ENCODE results near the gene LRP1. TPM values are rescaled to one million over a fixed set of nuclear protein-coding genes. Genes with fewer than 3 reads are reported as not detected.
A peak's percentile ranks its signal among the peaks of the same experiment; 100 is the strongest.

LRP1 gene
- total and polyA plus RNA-seq, 2 of the 4 experiments (the other 2 are of a cell fraction), result 73.1 to 142 TPM

DNA sequence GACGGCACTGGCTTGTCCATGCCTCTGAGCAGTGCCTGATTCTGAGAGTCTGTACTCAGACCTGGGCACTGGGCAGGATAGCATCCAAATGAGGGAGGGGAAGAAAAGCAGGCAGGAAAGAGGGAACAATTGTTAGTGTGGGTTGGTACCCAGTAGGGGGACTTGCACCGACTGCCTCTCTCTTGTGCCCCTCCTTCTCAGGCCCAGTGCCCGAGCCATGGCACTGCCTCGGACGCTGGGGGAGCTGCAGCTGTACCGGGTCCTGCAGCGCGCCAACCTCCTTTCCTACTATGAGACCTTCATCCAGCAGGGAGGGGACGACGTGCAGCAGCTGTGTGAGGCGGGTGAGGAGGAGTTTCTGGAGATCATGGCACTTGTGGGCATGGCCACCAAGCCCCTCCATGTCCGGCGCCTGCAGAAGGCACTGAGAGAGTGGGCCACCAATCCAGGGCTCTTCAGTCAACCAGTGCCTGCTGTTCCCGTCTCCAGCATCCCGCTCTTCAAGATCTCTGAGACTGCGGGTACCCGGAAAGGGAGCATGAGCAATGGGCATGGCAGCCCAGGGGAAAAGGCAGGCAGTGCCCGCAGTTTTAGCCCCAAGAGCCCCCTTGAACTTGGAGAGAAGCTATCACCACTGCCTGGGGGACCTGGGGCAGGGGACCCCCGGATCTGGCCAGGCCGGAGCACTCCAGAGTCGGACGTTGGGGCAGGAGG is 37.2 kb upstream of the LRP1 start:
- Histone ChIP-seq H2AK9ac (replicated peaks; ENCODE audit: low read depth, low read length, poor library complexity) (peak overlapping the region; percentile 53), H3K9me1 (ENCODE audit: insufficient read depth, low read length) (peaks cover 4% of the 10 kb centered on the region), H4K5ac (ENCODE audit: low read depth, low read length) (no peak overlapping the region), H4K8ac (ENCODE audit: low read depth in 2 of 2, low read length in 2 of 2) (0 out of 4 replicates have a peak overlapping the region, but pooled peaks of 1 of the 2 experiments have one; percentile 2), H3K27ac (ENCODE audit: insufficient read depth, low read length) (peak overlapping the region; percentile 75), H3K9me3 (ENCODE audit: control insufficient read depth, insufficient read depth, low read length) (no peaks in the 10 kb centered on the region), H2BK15ac (ENCODE audit: low read depth, low read length) (no peak overlapping the region), H4K91ac (ENCODE audit: insufficient read depth, low read depth, low read length) (no peak overlapping the region), H3K23ac (ENCODE audit: low read depth, low read length) (peak overlapping the region; percentile 95), H2BK20ac (ENCODE audit: low read depth, low read length) (no peak overlapping the region), H2AK5ac (ENCODE audit: low read depth, low read length) (peak overlapping the region; percentile 77; the same call in 1 of the 2 replicates), H3K18ac (ENCODE audit: low read depth, low read length) (no peak overlapping the region), H3K4ac (ENCODE audit: low read depth, low read length) (peak overlapping the region; percentile 77), H3K56ac (ENCODE audit: extremely low read depth, insufficient read depth, low read length) (peak overlapping the region; percentile 73; the same call in 1 of the 2 replicates), H2AFZ (replicated peaks; ENCODE audit: low read length, poor library complexity) (no peak overlapping the region), H3K9ac (ENCODE audit: low read depth, low read length) (peak overlapping the region; percentile 87), H3K4me2 (ENCODE audit: low read depth, low read length) (peak overlapping the region; percentile 75), H4K20me1 (ENCODE audit: insufficient read depth, low read length) (peaks cover 65% of the 10 kb centered on the region), H3K36me3 (ENCODE audit: control insufficient read depth, insufficient read depth, low read length) (peaks cover 53% of the 10 kb centered on the region), H3K79me1 (ENCODE audit: low read depth in 1 of 2, low read length in 2 of 2) (peaks cover 13 to 56% of the 10 kb centered on the region in 2 experiments), H2BK5ac (ENCODE audit: low read depth, low read length, poor library complexity, severe bottlenecking) (peak overlapping the region; percentile 74), H3K4me1 (ENCODE audit: control insufficient read depth, insufficient read depth, low read length) (peaks cover 38% of the 10 kb centered on the region), H2BK120ac (ENCODE audit: low read depth, low read length) (no peak overlapping the region), H3K27me3 (ENCODE audit: control insufficient read depth, insufficient read depth, low read length) (no peaks in the 10 kb centered on the region), H3K4me3 (ENCODE audit: insufficient read depth, low read depth, low read length) (peak overlapping the region; percentile 98), H3K14ac (replicated peaks; ENCODE audit: low read depth, low read length) (peak overlapping the region; percentile 96)
- ChIA-PET POLR2A (ENCODE audit: unreplicated experiment) (interaction anchor here (0.5 to 1.7 kb wide), 5 partner anchors 8 to 73 kb away, joined by 3 to 8 read pairs (median 4); partner anchors contain the start of gene STAT6), CTCF (interaction anchor here (2.0 kb wide), 1 partner anchor 21 kb away, joined by 8 read pairs; the partner anchor contains the start of gene STAT6)
- ATAC-seq (ENCODE audit: low read depth) (no peak), DNase-seq (no peak)
- BruUV-seq (replicated peaks), result no TSS peak
- TF ChIP-seq BHLHE40 (IDR thresholded peaks at IDR 0.05; ENCODE audit: low read depth, low read length) (no peak), SMC3 (IDR thresholded peaks at IDR 0.05; ENCODE audit: low read depth, low read length) (no peak), RFX5 (IDR thresholded peaks at IDR 0.05; ENCODE audit: low read depth, low read length) (no peak), MAZ (IDR thresholded peaks at IDR 0.05; ENCODE audit: borderline replicate concordance, low read depth, low read length) (no peak), CTCF (conservative IDR thresholded peaks at IDR 0.05; ENCODE audit: low read depth, low read length) (no peak), MAFK (IDR thresholded peaks at IDR 0.05; ENCODE audit: low read depth, low read length) (no peak), RAD21 (IDR thresholded peaks at IDR 0.05; ENCODE audit: low read length) (no peak), CHD1 (IDR thresholded peaks at IDR 0.05; ENCODE audit: low read depth, low read length) (no peak), CEBPB (IDR thresholded peaks at IDR 0.05; ENCODE audit: low read depth, low read length) (no peak), RCOR1 (IDR thresholded peaks at IDR 0.05; ENCODE audit: insufficient replicate concordance, low read length) (no peak), FOS (IDR thresholded peaks at IDR 0.05; ENCODE audit: low read depth, low read length) (no peak), MXI1 (IDR thresholded peaks at IDR 0.05; ENCODE audit: borderline replicate concordance, low read depth, low read length) (no peak), POLR2A (IDR thresholded peaks at IDR 0.05; ENCODE audit: low read depth, low read length) (no peak)
- TF ChIP-seq, protein P1, sequence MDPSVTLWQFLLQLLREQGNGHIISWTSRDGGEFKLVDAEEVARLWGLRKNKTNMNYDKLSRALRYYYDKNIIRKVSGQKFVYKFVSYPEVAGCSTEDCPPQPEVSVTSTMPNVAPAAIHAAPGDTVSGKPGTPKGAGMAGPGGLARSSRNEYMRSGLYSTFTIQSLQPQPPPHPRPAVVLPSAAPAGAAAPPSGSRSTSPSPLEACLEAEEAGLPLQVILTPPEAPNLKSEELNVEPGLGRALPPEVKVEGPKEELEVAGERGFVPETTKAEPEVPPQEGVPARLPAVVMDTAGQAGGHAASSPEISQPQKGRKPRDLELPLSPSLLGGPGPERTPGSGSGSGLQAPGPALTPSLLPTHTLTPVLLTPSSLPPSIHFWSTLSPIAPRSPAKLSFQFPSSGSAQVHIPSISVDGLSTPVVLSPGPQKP (IDR thresholded peaks at IDR 0.05; ENCODE audit: borderline replicate concordance, low read depth, low read length), result no peak
- TF ChIP-seq, protein P2, sequence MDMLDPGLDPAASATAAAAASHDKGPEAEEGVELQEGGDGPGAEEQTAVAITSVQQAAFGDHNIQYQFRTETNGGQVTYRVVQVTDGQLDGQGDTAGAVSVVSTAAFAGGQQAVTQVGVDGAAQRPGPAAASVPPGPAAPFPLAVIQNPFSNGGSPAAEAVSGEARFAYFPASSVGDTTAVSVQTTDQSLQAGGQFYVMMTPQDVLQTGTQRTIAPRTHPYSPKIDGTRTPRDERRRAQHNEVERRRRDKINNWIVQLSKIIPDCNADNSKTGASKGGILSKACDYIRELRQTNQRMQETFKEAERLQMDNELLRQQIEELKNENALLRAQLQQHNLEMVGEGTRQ (IDR thresholded peaks at IDR 0.05; ENCODE audit: low read depth, low read length), result no peak
- dilution Hi-C loops (cut with HindIII; ENCODE audit: low sequenced_read_pairs, unreplicated experiment) (no loop called here), intact Hi-C loops (cut with micrococcal nuclease) (no loop called here), in situ Hi-C loops (cut with MboI; ENCODE audit: low sequenced_read_pairs) (no loop called here)
- 68% methylated on average over 4 of the region's 22 CpGs; no CpG with 5 or more reads in 1 of the 2 experiments for WGBS, 2 experiments (ENCODE audit: extremely low coverage in 2 of 2, insufficient read length in 1 of 2)

All from IMR-90 (cell line).